Measurements from ENCODE around the gene IGFBP4. TPM values are rescaled to one million over a fixed set of nuclear protein-coding genes. Genes with fewer than 3 reads are reported as not detected.

Gene IGFBP4
- total RNA-seq, 3 donors from 2014 or later (not counting 1 experiment from before 2014, with no cell fraction given): 2.1 to 8.1 (median 2.8) TPM

GRCh38 chr17:40487371-40488020, 44.2 kb downstream of the IGFBP4 start:
- TF ChIP-seq, protein P1, sequence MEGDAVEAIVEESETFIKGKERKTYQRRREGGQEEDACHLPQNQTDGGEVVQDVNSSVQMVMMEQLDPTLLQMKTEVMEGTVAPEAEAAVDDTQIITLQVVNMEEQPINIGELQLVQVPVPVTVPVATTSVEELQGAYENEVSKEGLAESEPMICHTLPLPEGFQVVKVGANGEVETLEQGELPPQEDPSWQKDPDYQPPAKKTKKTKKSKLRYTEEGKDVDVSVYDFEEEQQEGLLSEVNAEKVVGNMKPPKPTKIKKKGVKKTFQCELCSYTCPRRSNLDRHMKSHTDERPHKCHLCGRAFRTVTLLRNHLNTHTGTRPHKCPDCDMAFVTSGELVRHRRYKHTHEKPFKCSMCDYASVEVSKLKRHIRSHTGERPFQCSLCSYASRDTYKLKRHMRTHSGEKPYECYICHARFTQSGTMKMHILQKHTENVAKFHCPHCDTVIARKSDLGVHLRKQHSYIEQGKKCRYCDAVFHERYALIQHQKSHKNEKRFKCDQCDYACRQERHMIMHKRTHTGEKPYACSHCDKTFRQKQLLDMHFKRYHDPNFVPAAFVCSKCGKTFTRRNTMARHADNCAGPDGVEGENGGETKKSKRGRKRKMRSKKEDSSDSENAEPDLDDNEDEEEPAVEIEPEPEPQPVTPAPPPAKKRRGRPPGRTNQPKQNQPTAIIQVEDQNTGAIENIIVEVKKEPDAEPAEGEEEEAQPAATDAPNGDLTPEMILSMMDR (IDR thresholded peaks at IDR 0.05): no peak
- H3K27me3 Mint-ChIP-seq (ENCODE audit: low read depth in 2 of 2): peaks cover 0 to 5% of the 10 kb centered on the region in 2 donors
- Histone ChIP-seq H3K36me3 (ENCODE audit: control insufficient read depth, insufficient read depth, low read length) (no peaks in the 10 kb centered on the region), H3K4me3 (ENCODE audit: low read length) (no peak overlapping the region), H3K27me3 (ENCODE audit: control insufficient read depth, insufficient read depth, low read length) (no peaks in the 10 kb centered on the region), H3K4me1 (ENCODE audit: control insufficient read depth, insufficient read depth, low read length) (peaks cover 28% of the 10 kb centered on the region), H3K9me3 (ENCODE audit: control insufficient read depth, insufficient read depth, low read length) (no peaks in the 10 kb centered on the region), H3K27ac (ENCODE audit: low read length) (no peak overlapping the region)
- no peak overlapping the region for H3K27ac Mint-ChIP-seq
- no peak overlapping the region for H3K4me3 Mint-ChIP-seq
- DNase-seq: no peak
- ATAC-seq: no peak
- H3K9me3 Mint-ChIP-seq: no peaks in the 10 kb centered on the region
- WGBS (ENCODE audit: insufficient coverage): 94% methylated on average over 7 of the region's 7 CpGs
- H3K36me3 Mint-ChIP-seq: no peaks in the 10 kb centered on the region
- H3K4me1 Mint-ChIP-seq: peaks cover 11 to 55% of the 10 kb centered on the region in 2 donors
- intact Hi-C loops (cut with micrococcal nuclease): no loop called here

DNA sequence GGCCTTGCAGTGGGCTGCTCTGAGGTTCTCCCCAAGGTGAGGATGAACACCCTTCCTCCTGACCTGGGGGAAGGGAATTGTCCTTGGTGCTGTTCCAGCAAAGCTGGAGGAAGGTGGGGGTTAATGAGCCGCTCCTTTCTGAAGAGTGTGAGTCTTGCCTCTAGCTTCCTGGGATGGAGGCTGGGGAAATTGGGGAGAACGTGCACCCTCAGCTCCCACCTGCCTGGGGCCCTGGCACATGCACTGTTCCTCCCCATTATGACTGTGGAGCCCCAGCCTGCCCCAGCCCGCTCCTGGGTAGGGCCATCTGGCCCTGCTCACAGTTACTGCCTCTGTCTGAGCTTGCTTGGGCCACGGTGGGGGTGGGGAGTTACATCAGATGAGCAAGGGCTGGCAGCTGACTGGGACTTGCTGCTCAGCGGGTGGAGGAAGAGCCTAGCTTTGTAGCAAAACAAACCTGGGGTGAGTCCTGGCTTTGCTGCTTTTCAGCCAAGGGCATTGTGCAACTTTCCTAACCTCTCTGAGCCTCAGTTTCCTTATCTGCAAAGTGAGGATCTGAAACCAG, 47.1 kb downstream of the IGFBP4 start:
- Histone ChIP-seq H3K27me3 (ENCODE audit: control insufficient read depth, insufficient read depth, low read length) (no peaks in the 10 kb centered on the region), H3K36me3 (ENCODE audit: control insufficient read depth, insufficient read depth, low read length) (no peaks in the 10 kb centered on the region), H3K9me3 (ENCODE audit: control insufficient read depth, insufficient read depth, low read length) (no peaks in the 10 kb centered on the region), H3K4me1 (ENCODE audit: control insufficient read depth, insufficient read depth, low read length) (peaks cover 24% of the 10 kb centered on the region), H3K4me3 (ENCODE audit: low read length) (no peak overlapping the region), H3K27ac (ENCODE audit: low read length) (no peak overlapping the region)
- no peak for DNase-seq
- TF ChIP-seq, protein P1 (IDR thresholded peaks at IDR 0.05): no peak
- peaks cover 0 to 5% of the 10 kb centered on the region in 2 donors for H3K27me3 Mint-ChIP-seq (ENCODE audit: low read depth in 2 of 2)
- no peaks in the 10 kb centered on the region for H3K36me3 Mint-ChIP-seq
- WGBS (ENCODE audit: insufficient coverage): 71% methylated on average over 5 of the region's 5 CpGs
- H3K27ac Mint-ChIP-seq: no peak overlapping the region
- H3K9me3 Mint-ChIP-seq: no peaks in the 10 kb centered on the region
- no peak overlapping the region for H3K4me3 Mint-ChIP-seq
- H3K4me1 Mint-ChIP-seq: peaks cover 14 to 35% of the 10 kb centered on the region in 2 donors
- ATAC-seq: no peak
- intact Hi-C loops (cut with micrococcal nuclease): no loop called here

- Mint-ChIP-seq H3K4me3 (no peak overlapping the region), H3K27ac (no peak overlapping the region), H3K9me3 (no peaks in the 10 kb centered on the region), H3K4me1 (peaks cover 15 to 35% of the 10 kb centered on the region in 2 donors), H3K36me3 (no peaks in the 10 kb centered on the region), H3K27me3 (ENCODE audit: low read depth in 2 of 2) (peaks cover 0 to 5% of the 10 kb centered on the region in 2 donors)
- Histone ChIP-seq H3K9me3 (ENCODE audit: control insufficient read depth, insufficient read depth, low read length) (no peaks in the 10 kb centered on the region), H3K4me1 (ENCODE audit: control insufficient read depth, insufficient read depth, low read length) (peaks cover 24% of the 10 kb centered on the region), H3K27ac (ENCODE audit: low read length) (no peak overlapping the region), H3K4me3 (ENCODE audit: low read length) (no peak overlapping the region), H3K27me3 (ENCODE audit: control insufficient read depth, insufficient read depth, low read length) (no peaks in the 10 kb centered on the region), H3K36me3 (ENCODE audit: control insufficient read depth, insufficient read depth, low read length) (no peaks in the 10 kb centered on the region)
- intact Hi-C loops (cut with micrococcal nuclease): no loop called here
- TF ChIP-seq, protein P1 (IDR thresholded peaks at IDR 0.05): no peak
- ATAC-seq (no peak), DNase-seq (no peak)
- WGBS (ENCODE audit: insufficient coverage): 100% methylated on average over 2 of the region's 2 CpGs
These were observed 47.7 kb downstream of the IGFBP4 start for GRCh38 chr17:40490982-40491381.
